ENCODE results near the gene CCDC171. TPM values are rescaled to one million over a fixed set of nuclear protein-coding genes. Genes with fewer than 3 reads are reported as not detected.

Gene CCDC171
- total and polyA plus RNA-seq, 10 of the 15 experiments (the other 5 are each of a cell fraction or from before 2014, with no cell fraction given), result 1.00 to 7.2 (median 2.8) TPM

GRCh38 chr9:16003785-16004184 is 450.9 kb downstream of the CCDC171 start:
- Histone ChIP-seq H3K4me1 (ENCODE audit: control insufficient read depth, insufficient read depth, low read length) (no peaks in the 10 kb centered on the region), H3K27ac (ENCODE audit: control insufficient read depth, insufficient read depth) (no peak overlapping the region), H3K4me3 (no peak overlapping the region), H3K9me3 (replicated peaks; ENCODE audit: control insufficient read depth, insufficient read depth, low read length) (no peaks in the 10 kb centered on the region), H3K4me2 (ENCODE audit: control insufficient read depth, insufficient read depth) (no peak overlapping the region), H3K36me3 (ENCODE audit: control insufficient read depth in 2 of 2, insufficient read depth in 2 of 2, low read length in 1 of 2) (no peaks in the 10 kb centered on the region), H3K27me3 (replicated peaks in 1 of 2; ENCODE audit: control insufficient read depth in 2 of 2, insufficient read depth in 2 of 2, low read length in 1 of 2) (no peaks in the 10 kb centered on the region), H2AFZ (ENCODE audit: control insufficient read depth, low read depth, low read length) (no peak overlapping the region), H4K20me1 (ENCODE audit: control insufficient read depth, insufficient read depth) (no peaks in the 10 kb centered on the region), H3K9ac (ENCODE audit: control insufficient read depth, insufficient read depth, low read length) (no peak overlapping the region), H3K79me2 (ENCODE audit: control insufficient read depth, insufficient read depth, low read length) (no peaks in the 10 kb centered on the region)
- ChIA-PET CTCF (no interaction called here), POLR2A (no interaction called here), SMC1A (ENCODE audit: uncharacterized antibody, unreplicated experiment) (no interaction called here), RAD21 (ENCODE audit: unreplicated experiment) (no interaction called here)
- ATAC-seq (no peak), FAIRE-seq (no peak), DNase-seq (ENCODE audit: low read depth, low spot score) (no peak)
- in situ Hi-C loops (cut with MboI), result no loop called here
- intact Hi-C loops (cut with micrococcal nuclease; ENCODE audit: unreplicated experiment), result no loop called here
- no TSS peak for BruUV-seq (replicated peaks)
- 73% methylated on average over 6 of the region's 6 CpGs for WGBS (ENCODE audit: insufficient coverage, insufficient replicate concordance, low lambda C conversion rate, missing lambda C conversion rate)
- TF ChIP-seq NFYB (IDR thresholded peaks at IDR 0.05; ENCODE audit: insufficient read depth, low read depth, low read length) (no peak), EGR1 (IDR thresholded peaks at IDR 0.05; ENCODE audit: borderline replicate concordance in 1 of 2, low read depth in 2 of 2, low read length in 2 of 2) (no peak), CREB1 (IDR thresholded peaks at IDR 0.05; ENCODE audit: low read depth) (no peak), BHLHE40 (IDR thresholded peaks at IDR 0.05; ENCODE audit: borderline replicate concordance in 1 of 2, low read depth in 2 of 2, low read length in 1 of 2) (no peak), POLR2AphosphoS5 (IDR thresholded peaks at IDR 0.05; ENCODE audit: low read length) (no peak)
- TF ChIP-seq, protein P1, sequence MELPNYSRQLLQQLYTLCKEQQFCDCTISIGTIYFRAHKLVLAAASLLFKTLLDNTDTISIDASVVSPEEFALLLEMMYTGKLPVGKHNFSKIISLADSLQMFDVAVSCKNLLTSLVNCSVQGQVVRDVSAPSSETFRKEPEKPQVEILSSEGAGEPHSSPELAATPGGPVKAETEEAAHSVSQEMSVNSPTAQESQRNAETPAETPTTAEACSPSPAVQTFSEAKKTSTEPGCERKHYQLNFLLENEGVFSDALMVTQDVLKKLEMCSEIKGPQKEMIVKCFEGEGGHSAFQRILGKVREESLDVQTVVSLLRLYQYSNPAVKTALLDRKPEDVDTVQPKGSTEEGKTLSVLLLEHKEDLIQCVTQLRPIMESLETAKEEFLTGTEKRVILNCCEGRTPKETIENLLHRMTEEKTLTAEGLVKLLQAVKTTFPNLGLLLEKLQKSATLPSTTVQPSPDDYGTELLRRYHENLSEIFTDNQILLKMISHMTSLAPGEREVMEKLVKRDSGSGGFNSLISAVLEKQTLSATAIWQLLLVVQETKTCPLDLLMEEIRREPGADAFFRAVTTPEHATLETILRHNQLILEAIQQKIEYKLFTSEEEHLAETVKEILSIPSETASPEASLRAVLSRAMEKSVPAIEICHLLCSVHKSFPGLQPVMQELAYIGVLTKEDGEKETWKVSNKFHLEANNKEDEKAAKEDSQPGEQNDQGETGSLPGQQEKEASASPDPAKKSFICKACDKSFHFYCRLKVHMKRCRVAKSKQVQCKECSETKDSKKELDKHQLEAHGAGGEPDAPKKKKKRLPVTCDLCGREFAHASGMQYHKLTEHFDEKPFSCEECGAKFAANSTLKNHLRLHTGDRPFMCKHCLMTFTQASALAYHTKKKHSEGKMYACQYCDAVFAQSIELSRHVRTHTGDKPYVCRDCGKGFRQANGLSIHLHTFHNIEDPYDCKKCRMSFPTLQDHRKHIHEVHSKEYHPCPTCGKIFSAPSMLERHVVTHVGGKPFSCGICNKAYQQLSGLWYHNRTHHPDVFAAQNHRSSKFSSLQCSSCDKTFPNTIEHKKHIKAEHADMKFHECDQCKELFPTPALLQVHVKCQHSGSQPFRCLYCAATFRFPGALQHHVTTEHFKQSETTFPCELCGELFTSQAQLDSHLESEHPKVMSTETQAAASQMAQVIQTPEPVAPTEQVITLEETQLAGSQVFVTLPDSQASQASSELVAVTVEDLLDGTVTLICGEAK (IDR thresholded peaks at IDR 0.05; ENCODE audit: borderline replicate concordance), result no peak

Measured in GM12878 (cell line).